Measurements from ENCODE around the gene CCDC30.

DNA sequence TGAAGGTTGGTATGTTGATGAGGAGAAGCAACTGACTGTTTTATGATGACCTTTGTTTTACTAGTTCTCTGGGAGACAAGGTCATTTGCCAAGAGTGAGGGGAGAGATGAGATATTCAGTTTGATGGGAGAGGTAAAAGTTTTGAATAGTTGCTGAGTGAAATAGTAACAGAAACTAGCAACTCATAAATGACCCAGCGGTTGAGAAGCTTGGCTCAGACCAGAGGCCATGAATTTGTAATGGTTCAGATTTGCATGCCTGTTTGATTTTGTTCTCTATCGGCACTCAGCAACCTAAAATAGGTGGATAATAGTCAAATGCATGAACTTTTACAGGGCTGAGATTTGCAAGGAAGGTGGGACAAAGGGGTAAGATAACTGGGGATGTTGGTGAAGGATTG lies 6.6 kb downstream of the CCDC30 start:
- TF ChIP-seq, protein P1, sequence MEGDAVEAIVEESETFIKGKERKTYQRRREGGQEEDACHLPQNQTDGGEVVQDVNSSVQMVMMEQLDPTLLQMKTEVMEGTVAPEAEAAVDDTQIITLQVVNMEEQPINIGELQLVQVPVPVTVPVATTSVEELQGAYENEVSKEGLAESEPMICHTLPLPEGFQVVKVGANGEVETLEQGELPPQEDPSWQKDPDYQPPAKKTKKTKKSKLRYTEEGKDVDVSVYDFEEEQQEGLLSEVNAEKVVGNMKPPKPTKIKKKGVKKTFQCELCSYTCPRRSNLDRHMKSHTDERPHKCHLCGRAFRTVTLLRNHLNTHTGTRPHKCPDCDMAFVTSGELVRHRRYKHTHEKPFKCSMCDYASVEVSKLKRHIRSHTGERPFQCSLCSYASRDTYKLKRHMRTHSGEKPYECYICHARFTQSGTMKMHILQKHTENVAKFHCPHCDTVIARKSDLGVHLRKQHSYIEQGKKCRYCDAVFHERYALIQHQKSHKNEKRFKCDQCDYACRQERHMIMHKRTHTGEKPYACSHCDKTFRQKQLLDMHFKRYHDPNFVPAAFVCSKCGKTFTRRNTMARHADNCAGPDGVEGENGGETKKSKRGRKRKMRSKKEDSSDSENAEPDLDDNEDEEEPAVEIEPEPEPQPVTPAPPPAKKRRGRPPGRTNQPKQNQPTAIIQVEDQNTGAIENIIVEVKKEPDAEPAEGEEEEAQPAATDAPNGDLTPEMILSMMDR (IDR thresholded peaks at IDR 0.05) = no peak
- TF ChIP-seq POLR2A (IDR thresholded peaks at IDR 0.05; ENCODE audit: low read depth) = no peak
- TF ChIP-seq EP300 (IDR thresholded peaks at IDR 0.05) = no peak

Measured in esophagus muscularis mucosa (tissue), 4 donors.